Endothelial cell of umbilical vein (primary cell): ENCODE data around the gene ATXN10.

Experiments
- EZH2 ChIP-seq: IDR thresholded peaks from 2 replicates; pipeline ENCODE4 v1.6.1; 2012; ENCODE audit warnings: borderline replicate concordance, low read depth, mild to moderate bottlenecking, moderate library complexity, low read length, inconsistent platforms; ENCODE audit not compliant: severe bottlenecking
- POLR2A ChIP-seq: IDR thresholded peaks from 2 replicates; pipeline ENCODE4 v1.6.1; 2012; ENCODE audit warnings: low read depth, mild to moderate bottlenecking, control low read depth, low read length
- POLR2AphosphoS5 ChIP-seq: IDR thresholded peaks from 2 replicates; pipeline ENCODE4 v1.6.1; 2012; ENCODE audit warnings: low read depth, mild to moderate bottlenecking, control low read depth, low read length, moderate library complexity; ENCODE audit not compliant: insufficient read depth
- TF ChIP-seq, protein P1 (sequence below), 2 donors: IDR thresholded peaks; 1 replicate in 1 of 2; 2 replicates in 1 of 2; pipeline ENCODE4 v1.5.1; 2011; ENCODE audit warnings: low read length in 2 of 2, mild to moderate bottlenecking in 2 of 2, moderate library complexity in 2 of 2, control low read depth in 1 of 2, inconsistent platforms in 1 of 2, low read depth in 1 of 2; ENCODE audit not compliant: insufficient read depth in 1 of 2; ENCODE audit errors: extremely low read depth in 1 of 2

DNA sequence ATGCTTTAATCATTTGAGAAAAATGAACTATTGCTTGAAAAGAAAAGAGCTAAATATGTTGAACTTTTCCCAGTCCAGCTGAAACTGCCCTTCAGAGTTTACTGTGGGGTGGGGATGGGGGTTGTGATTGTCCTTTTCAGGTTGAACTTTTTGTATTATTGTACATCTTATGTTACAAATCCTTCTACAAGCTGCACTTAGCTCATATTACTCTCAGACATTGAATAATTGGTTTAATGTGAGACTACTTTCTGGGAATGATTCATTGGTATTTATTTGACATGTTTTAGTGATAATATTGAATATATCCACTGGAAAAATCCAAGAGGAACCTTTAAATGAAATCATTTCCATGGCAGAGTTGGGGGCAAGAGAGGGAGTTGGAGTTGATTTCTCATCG, 84.9 kb downstream of the ATXN10 start:
- TF ChIP-seq, protein P1, sequence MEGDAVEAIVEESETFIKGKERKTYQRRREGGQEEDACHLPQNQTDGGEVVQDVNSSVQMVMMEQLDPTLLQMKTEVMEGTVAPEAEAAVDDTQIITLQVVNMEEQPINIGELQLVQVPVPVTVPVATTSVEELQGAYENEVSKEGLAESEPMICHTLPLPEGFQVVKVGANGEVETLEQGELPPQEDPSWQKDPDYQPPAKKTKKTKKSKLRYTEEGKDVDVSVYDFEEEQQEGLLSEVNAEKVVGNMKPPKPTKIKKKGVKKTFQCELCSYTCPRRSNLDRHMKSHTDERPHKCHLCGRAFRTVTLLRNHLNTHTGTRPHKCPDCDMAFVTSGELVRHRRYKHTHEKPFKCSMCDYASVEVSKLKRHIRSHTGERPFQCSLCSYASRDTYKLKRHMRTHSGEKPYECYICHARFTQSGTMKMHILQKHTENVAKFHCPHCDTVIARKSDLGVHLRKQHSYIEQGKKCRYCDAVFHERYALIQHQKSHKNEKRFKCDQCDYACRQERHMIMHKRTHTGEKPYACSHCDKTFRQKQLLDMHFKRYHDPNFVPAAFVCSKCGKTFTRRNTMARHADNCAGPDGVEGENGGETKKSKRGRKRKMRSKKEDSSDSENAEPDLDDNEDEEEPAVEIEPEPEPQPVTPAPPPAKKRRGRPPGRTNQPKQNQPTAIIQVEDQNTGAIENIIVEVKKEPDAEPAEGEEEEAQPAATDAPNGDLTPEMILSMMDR (IDR thresholded peaks at IDR 0.05; ENCODE audit: extremely low read depth in 1 of 2, insufficient read depth in 1 of 2, low read depth in 1 of 2, low read length in 2 of 2), result no peak
- TF ChIP-seq POLR2AphosphoS5 (no peak), EZH2 (no peak), POLR2A (no peak)
